Activated CD8-positive, alpha-beta memory T cell treated with anti-CD3 and anti-CD28 coated beads, Interleukin-2, amount 10 ng/mL, durations not matched to agents 7 days and 5 days (primary cell): ENCODE data around the gene PTPN9. TPM values are rescaled to one million over a fixed set of nuclear protein-coding genes. Genes with fewer than 3 reads are reported as not detected.

Experiments used
- ATAC-seq: fragments of 150-1000 bp; cut with Tn5 transposase; one replicate; pipeline ENCODE4 v1.10.0; 2021; ENCODE audit warnings: moderate library complexity
- CTCF ChIA-PET: fragments of 350-600 bp; sonication (Branson Sonifier 250); formaldehyde crosslinking; loops from one replicate; lab custom pipeline; 2021; ENCODE audit warnings: antibody characterized with exemption; lab: Charles Lee
- DNase-seq: peaks from one replicate; pipeline ENCODE4 v3.0.0-alpha.2; 2020
- H3K27ac Mint-ChIP-seq: one replicate; pipeline ENCODE4 v1.8.0; 2021; ENCODE audit warnings: mild to moderate bottlenecking, mixed read lengths
- H3K27me3 Mint-ChIP-seq: one replicate; pipeline ENCODE4 v1.8.0; 2021; ENCODE audit warnings: mixed read lengths
- H3K36me3 Mint-ChIP-seq: one replicate; pipeline ENCODE4 v1.8.0; 2021; ENCODE audit warnings: mild to moderate bottlenecking, mixed read lengths
- H3K4me1 Mint-ChIP-seq: one replicate; pipeline ENCODE4 v1.8.0; 2021; ENCODE audit warnings: mixed read lengths
- H3K4me3 Mint-ChIP-seq: one replicate; pipeline ENCODE4 v1.8.0; 2021; ENCODE audit warnings: mild to moderate bottlenecking, moderate library complexity, mixed read lengths
- H3K9me3 Mint-ChIP-seq: one replicate; pipeline ENCODE4 v1.8.0; 2022; ENCODE audit warnings: low read depth, mixed read lengths
- total RNA-seq, 2 experiments: library from RNA; stranded (reverse); gene quantifications; one replicate each; pipeline ENCODE4 v1.2.3, GENCODE V29; 2021

Gene PTPN9
- 10 to 100 TPM; 34.0 to 41.9 TPM for total RNA-seq

DNA sequence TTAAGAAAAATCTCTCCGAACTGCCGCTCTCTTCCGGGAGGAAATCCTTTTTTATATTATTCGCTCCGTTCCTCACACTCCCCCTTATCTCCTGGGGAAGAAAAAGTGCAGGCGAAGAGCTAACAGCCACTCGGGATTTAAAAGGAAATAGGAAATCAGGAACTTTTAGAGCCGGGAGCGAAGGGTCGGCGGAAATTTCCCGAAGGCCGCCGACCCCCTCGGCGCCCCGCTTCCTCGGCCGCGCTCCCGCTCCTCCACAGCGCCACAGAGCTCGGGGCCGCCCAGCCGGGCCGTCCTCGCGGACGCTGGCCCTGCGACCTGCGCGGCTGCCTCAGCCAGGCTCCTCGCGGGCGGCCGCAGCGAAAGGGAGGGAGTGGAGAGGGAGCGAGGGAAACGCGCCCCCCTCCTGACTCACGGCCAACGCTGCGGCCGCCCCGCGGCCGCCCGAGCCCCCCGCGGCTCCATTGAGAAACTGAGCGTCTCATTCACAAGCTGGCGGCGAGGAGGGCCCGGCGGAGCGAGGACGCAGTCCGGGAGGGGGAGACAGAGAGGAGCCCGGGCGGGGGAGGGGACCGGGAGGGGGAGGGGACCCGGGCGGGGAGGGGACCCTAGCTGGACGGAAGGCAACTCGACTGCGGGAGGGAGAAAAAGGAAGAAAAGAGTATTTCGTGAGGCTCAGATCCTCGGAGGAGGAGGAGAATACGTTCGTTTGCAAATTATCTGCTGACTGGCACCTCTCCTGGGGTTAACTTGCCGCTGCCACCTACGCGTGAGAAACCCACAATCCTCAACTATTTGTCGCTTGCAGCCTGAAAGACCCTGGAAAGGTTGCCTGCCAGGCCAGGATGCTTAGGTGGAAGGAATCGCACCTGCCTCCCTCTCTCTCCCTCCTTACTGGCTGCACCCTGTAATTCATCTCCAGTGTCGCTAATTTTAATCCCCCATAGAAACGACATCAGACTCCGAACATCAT, at the start of gene PTPN9:
Gene PTPN9, minus strand, starts transcription at position 368 of the 973 bp plus-strand sequence. CDS start 539 bp downstream, outside the sequence.
- peak; percentile 84 for DNase-seq
- Mint-ChIP-seq H3K4me3 (peak within 1 kb of the TSS; percentile 85), H3K27me3 (no peaks in the 10 kb centered on the region), H3K27ac (peak within 1 kb of the TSS; percentile 91), H3K36me3 (peaks cover 5% of the 10 kb centered on the region), H3K4me1 (peaks cover 26% of the 10 kb centered on the region), H3K9me3 (no peaks in the 10 kb centered on the region)
- ATAC-seq, result peak; percentile 87
- CTCF ChIA-PET, result interaction anchor here (0.7 to 2.8 kb wide), 14 partner anchors 10 to 211 kb away, joined by 3 to 37 read pairs (median 4); partner anchors contain the start of genes IMP3, MAN2C1 and SIN3A

DNA sequence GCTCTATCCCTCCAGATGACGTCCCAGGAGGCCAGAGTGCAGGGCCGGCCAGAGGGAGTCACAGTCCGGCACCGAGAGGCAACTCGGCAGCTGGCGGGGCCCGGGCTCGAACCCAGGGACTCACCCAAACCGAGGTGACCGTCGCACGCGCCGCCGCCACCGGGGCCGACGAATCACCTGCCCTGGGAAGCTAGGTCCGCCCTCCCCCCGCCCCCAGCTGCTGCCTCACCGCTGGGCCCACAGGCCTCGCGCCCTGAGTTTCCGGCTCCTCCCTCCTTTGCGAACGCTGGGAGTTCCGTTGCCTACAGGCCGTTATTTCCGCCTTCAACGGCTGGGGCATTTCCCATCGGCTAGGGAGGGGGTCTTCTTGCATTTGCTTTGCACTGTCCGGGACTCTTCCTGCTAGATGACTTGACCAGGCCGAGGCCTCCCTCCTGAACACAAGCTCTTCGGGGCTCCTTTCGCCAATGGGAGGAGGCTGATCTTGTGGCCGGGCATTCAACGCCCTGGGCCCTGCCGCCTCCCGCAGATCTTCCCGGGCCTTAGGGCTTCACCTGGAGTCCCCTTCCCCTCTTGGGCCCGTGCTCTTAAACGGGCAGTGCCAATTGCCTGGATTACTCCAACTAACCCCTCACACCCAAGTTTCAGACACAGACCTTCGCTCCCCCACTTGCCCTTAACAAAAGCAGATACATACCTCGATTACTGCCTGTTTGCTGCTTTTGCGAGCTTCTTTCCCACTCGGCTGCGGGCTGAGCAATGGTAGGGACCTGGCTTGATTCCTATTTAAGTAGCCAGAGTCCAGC, 46.6 kb upstream of the PTPN9 start, which contains the start of gene SNUPN:
Gene SNUPN, minus strand, starts transcription at position 184 of the 806 bp plus-strand sequence. CDS start 4,674 bp downstream, outside the sequence.
- no peaks in the 10 kb centered on the region for H3K27me3 Mint-ChIP-seq
- peaks cover 31% of the 10 kb centered on the region for H3K4me1 Mint-ChIP-seq
- H3K36me3 Mint-ChIP-seq, result peaks cover 5% of the 10 kb centered on the region
- ATAC-seq (peak; percentile 90), DNase-seq (peak; percentile 97)
- H3K9me3 Mint-ChIP-seq, result no peaks in the 10 kb centered on the region
- CTCF ChIA-PET, result interaction anchor here (0.7 to 3.2 kb wide), 14 partner anchors 11 to 258 kb away, joined by 3 to 23 read pairs (median 5); partner anchors contain the start of genes IMP3 and SNX33
- H3K27ac Mint-ChIP-seq, result peak within 1 kb of the TSS; percentile 99
- peak within 1 kb of the TSS; percentile 96 for H3K4me3 Mint-ChIP-seq

DNA sequence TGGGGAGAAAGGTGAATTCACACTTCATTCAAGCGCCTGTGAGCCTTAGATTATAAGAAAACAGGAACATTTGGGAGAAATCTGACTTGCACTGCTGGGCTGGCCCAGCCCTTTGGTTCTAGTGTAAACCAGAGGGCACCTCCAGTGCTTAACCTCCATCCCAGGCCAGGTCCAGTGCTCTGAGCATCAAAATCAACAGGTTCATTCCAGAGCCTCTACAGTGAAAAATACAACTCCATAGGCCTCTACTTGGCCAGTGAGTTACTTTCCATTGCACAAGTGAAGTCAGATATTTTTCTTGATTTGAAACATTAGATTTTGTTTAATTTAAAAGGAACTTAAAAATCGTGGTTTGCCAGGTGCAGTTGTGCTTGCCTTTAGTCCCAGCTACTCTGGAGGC, 43.4 kb upstream of the PTPN9 start:
- CTCF ChIA-PET, result interaction anchor here (1.2 kb wide), 1 partner anchor 25 kb away, joined by 3 read pairs; no protein-coding TSS in a partner anchor
- Mint-ChIP-seq H3K4me1 (peaks cover 36% of the 10 kb centered on the region), H3K27me3 (no peaks in the 10 kb centered on the region), H3K9me3 (no peaks in the 10 kb centered on the region), H3K27ac (peak overlapping the region; percentile 44), H3K36me3 (peaks cover 16% of the 10 kb centered on the region), H3K4me3 (no peak overlapping the region)
- ATAC-seq, result no peak
- DNase-seq, result no peak

- Mint-ChIP-seq H3K4me3 (no peak overlapping the region), H3K4me1 (peaks cover 25% of the 10 kb centered on the region), H3K27me3 (no peaks in the 10 kb centered on the region), H3K36me3 (peaks cover 25% of the 10 kb centered on the region), H3K27ac (peak overlapping the region; percentile 62), H3K9me3 (no peaks in the 10 kb centered on the region)
- DNase-seq (no peak), ATAC-seq (no peak)
- CTCF ChIA-PET, result interaction anchor here (0.6 to 1.3 kb wide), 3 partner anchors 14 to 253 kb away, joined by 3 to 4 read pairs (median 3); partner anchors contain the start of gene MAN2C1
Measured at GRCh38 chr15:75620841-75621391, 41.8 kb upstream of the PTPN9 start.

DNA sequence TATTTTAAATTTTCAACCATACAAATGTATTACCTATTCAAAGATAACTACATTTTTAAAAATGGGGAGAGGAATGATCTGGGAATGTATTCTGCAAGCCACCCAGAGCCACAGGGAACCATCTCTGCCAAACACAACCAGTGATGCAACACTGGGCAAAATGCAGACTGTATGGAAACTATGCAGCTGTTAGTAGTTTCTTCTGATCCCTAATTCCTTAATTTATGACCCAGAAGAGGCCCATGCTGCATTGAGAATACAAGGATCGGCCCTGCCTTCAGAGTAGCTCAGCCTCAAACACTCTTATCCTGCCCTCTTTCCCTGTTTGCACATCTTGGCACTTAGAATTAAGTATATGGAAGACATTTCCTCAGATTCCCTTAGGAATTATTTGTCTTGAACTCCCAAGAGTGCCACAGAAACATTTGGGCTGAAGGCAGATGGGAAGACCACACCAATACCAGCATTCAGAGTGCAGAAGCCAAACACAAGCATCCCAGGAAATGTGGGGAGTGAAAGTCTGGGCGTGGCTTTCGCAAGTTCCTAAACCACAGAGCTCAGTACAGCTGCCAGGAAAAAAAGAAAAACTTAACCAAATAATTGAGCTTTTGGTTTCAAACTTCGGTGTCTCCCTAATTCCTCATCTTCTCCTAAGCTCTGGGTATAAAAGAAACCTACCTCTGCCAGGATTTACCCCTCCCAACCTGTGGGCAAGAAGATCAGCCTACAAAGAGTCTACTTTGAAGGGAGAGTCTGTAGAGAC, 41.1 kb upstream of the PTPN9 start:
- Mint-ChIP-seq H3K36me3 (peaks cover 29% of the 10 kb centered on the region), H3K27me3 (no peaks in the 10 kb centered on the region), H3K4me3 (no peak overlapping the region), H3K27ac (peak overlapping the region; percentile 62), H3K4me1 (peaks cover 24% of the 10 kb centered on the region), H3K9me3 (no peaks in the 10 kb centered on the region)
- DNase-seq (no peak), ATAC-seq (no peak)
- CTCF ChIA-PET, result interaction anchor here (0.6 to 1.3 kb wide), 3 partner anchors 14 to 252 kb away, joined by 3 to 4 read pairs (median 3); partner anchors contain the start of gene MAN2C1

GRCh38 chr15:75616766-75617165, 37.7 kb upstream of the PTPN9 start:
- Mint-ChIP-seq H3K36me3 (peaks cover 45% of the 10 kb centered on the region), H3K4me3 (no peak overlapping the region), H3K27ac (no peak overlapping the region), H3K9me3 (no peaks in the 10 kb centered on the region), H3K4me1 (peaks cover 15% of the 10 kb centered on the region), H3K27me3 (no peaks in the 10 kb centered on the region)
- CTCF ChIA-PET, result interaction anchor here (0.6 to 2.5 kb wide), 3 partner anchors 19 to 310 kb away, joined by 3 to 9 read pairs (median 4); no protein-coding TSS in a partner anchor
- ATAC-seq (no peak), DNase-seq (no peak)

DNA sequence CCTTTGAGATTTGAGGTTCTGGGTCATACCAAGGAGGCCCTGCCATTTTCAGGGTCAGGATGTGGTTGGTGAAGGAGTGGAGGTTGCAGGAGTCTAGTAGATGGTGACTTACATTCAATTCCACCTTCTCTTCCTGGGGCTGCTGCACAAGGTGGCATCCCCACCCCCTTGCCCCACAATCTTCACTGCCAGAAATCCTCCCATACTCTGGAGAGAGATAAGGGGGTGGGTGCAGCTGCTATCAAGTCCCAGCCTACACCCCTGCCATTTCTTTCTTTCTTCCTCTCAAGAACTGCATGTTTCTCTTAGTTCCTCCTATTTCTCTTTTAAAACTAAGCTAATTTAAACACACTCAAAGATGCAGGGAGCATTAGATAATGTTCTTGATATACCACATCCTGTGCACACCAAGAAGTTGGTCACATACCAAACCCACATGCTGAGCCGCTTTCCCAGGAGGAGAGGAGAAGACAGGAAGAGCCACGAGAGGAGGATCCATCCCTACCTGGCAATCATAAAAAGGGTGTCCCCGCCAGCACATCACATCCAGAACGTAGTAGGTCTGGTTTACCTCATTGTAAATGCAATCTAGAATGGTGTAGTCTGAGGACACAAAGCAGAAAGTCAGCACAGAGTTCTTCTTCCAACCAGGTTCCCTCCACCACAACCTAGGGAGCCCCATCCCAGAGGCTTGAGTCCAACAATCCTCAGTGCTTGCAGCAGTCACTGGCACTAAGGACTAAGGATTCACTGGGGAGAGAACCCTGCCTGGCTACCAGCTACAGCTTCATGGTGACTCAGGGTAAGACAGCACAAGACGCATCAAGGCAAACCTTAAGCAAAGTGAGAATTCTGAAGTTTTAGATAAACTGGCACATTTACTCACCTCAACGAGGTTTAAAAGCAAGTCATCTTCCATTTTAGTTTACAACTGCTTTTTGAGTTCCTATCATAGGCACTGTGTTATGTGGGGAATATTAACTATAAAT, 27.9 kb upstream of the PTPN9 start:
- peaks cover 49% of the 10 kb centered on the region for H3K36me3 Mint-ChIP-seq
- CTCF ChIA-PET, result interaction anchor here (0.6 to 4.5 kb wide), 10 partner anchors 9 to 239 kb away, joined by 3 to 24 read pairs (median 5); partner anchors contain the start of genes PTPN9 and SNUPN

DNA sequence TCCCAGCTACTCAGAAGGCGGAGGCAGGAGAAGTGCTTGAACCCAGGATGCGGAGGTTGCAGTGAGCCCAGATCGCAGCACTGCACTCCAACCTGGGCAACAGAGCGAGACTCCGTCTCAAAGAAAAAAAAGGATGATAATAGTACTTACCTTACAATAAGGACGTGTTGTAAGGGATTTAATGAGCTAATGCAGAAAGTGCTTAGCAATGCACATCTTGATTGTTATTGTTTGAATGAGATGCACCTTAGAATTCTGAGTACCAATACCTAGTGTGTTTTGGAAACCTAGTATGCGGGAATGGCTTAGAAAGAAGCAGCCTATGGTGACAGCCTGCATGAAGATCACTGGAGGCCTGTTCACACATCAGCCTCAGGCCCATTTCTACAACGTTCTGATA, 26.9 kb upstream of the PTPN9 start:
- DNase-seq, result no peak
- ATAC-seq, result no peak
- Mint-ChIP-seq H3K27me3 (no peaks in the 10 kb centered on the region), H3K36me3 (peaks cover 53% of the 10 kb centered on the region), H3K9me3 (no peaks in the 10 kb centered on the region), H3K4me3 (peak overlapping the region; percentile 58), H3K4me1 (peaks cover 44% of the 10 kb centered on the region), H3K27ac (peak overlapping the region; percentile 96)
- CTCF ChIA-PET, result interaction anchor here (0.8 to 4.5 kb wide), 7 partner anchors 8 to 238 kb away, joined by 3 to 24 read pairs (median 5); partner anchors contain the start of genes PTPN9 and SNUPN

More for the DNA sequence above, 27.9 kb upstream of the PTPN9 start:
- H3K27ac Mint-ChIP-seq, result peak overlapping the region; percentile 96
- peak overlapping the region; percentile 58 for H3K4me3 Mint-ChIP-seq
- H3K9me3 Mint-ChIP-seq, result no peaks in the 10 kb centered on the region
- DNase-seq (peak; percentile 81), ATAC-seq (peak; percentile 81)
- H3K4me1 Mint-ChIP-seq, result peaks cover 40% of the 10 kb centered on the region
- no peaks in the 10 kb centered on the region for H3K27me3 Mint-ChIP-seq

- CTCF ChIA-PET, result interaction anchor here (0.8 to 5.0 kb wide), 5 partner anchors 21 to 231 kb away, joined by 3 to 52 read pairs (median 8); partner anchors contain the start of genes IMP3, MAN2C1, PTPN9 and SIN3A
- Mint-ChIP-seq H3K9me3 (no peaks in the 10 kb centered on the region), H3K36me3 (peaks cover 51% of the 10 kb centered on the region), H3K27me3 (no peaks in the 10 kb centered on the region), H3K4me3 (no peak overlapping the region), H3K27ac (peak overlapping the region; percentile 92), H3K4me1 (peaks cover 41% of the 10 kb centered on the region)
- DNase-seq (no peak), ATAC-seq (no peak)
Measured at GRCh38 chr15:75599401-75599800, 20.3 kb upstream of the PTPN9 start.

DNA sequence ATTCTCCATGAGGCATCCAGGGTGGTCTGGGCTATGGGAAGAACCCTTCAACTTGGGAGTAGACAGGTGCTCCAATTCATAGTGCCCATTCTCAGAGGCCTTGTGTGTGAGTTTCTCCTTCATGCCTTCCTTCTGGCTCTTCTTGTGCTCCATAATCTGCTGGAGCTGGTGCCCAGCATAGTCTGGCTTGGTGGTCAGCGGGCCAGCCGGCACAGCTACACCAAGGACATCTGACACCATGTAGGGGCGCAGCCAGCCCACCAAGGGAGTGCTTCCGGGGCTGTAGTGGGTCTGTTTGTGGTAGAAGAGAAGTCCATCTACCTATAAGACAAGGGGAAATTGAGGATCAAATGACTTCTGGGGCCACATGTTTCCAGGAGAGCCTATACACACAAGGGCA, 19.2 kb upstream of the PTPN9 start:
- Mint-ChIP-seq H3K27ac (peak overlapping the region; percentile 92), H3K9me3 (no peaks in the 10 kb centered on the region), H3K27me3 (no peaks in the 10 kb centered on the region), H3K4me1 (peaks cover 41% of the 10 kb centered on the region), H3K36me3 (peaks cover 46% of the 10 kb centered on the region), H3K4me3 (no peak overlapping the region)
- ATAC-seq (no peak), DNase-seq (no peak)
- CTCF ChIA-PET, result interaction anchor here (0.6 to 5.0 kb wide), 13 partner anchors 9 to 230 kb away, joined by 3 to 52 read pairs (median 6); partner anchors contain the start of genes IMP3, MAN2C1, PTPN9 and SIN3A
